GM15510 (cell line): Measurements from ENCODE around the gene CYGB.

Experiments
- POLR2A ChIP-seq: IDR thresholded peaks from 3 replicates; pipeline ENCODE4 v1.6.1; 2011; ENCODE audit warnings: borderline replicate concordance; ENCODE audit not compliant: insufficient read length; ENCODE audit errors: extremely low read depth

The CYGB gene

DNA sequence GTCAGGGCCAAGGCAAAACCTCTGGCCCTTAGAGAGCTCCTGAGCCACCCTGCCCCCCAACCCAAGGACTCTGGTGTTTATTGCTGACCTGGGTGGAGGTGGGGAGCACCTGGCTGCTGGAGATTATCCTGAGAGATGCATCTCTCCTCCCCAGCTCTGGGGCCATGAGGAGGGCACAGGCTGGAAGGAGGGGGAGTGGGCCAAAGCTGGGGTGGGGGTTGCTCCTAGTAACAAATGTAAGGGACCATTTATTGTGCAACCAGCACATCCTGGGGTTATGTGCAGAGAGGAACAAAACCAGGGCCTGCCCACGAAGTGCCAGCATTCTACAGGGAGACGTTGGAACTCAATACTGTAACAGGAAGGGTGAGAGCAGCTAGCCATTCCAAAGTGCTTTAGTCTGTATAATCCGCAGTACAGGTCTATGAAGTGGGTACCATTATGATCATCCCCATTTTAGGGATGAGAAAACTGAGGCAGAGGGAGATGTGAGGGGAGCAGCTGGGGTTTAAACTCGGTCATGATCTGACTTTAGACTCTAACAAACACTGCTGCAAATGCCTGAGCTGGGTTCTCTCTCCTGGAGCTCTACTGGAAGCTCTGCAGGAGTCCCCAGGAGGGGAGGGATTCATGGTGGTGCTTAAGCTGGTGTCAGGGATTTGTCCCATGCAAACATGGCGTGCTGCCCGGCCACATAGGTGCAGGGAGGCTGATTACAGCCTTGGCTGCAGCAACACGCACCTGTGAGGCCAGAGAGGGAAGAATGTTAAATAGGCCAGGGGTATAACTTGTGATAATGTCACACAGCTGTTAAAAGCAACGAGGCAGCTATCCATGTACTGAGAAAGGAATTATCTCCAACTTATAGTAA, 34.9 kb downstream of the CYGB start:
- no peak for TF ChIP-seq POLR2A

- no peak for TF ChIP-seq POLR2A
Observed at GRCh38 chr17:76501827-76502307, 35.6 kb downstream of the CYGB start.

GRCh38 chr17:76501018-76501826, 36.3 kb downstream of the CYGB start, which contains the start of gene RHBDF2:
RHBDF2 (minus strand) TSS chr17:76501423; CDS start chr17:76481524, 19,899 bp downstream.
- peak; percentile 96 for TF ChIP-seq POLR2A

DNA sequence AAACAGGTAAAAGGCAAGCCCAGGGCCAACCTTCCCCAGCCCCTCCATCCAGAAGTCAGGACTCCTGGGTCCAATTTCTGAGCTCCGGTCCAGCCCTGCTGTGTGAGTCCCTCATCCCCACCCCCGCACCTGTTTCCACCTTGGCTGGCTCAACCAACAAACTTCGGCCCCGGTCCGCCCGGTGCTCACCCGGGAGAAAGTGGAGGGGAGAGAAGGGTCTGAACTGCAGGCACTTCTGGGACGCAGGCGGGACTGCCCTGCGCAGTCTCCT, 36.8 kb downstream of the CYGB start:
- TF ChIP-seq POLR2A, result no peak

DNA sequence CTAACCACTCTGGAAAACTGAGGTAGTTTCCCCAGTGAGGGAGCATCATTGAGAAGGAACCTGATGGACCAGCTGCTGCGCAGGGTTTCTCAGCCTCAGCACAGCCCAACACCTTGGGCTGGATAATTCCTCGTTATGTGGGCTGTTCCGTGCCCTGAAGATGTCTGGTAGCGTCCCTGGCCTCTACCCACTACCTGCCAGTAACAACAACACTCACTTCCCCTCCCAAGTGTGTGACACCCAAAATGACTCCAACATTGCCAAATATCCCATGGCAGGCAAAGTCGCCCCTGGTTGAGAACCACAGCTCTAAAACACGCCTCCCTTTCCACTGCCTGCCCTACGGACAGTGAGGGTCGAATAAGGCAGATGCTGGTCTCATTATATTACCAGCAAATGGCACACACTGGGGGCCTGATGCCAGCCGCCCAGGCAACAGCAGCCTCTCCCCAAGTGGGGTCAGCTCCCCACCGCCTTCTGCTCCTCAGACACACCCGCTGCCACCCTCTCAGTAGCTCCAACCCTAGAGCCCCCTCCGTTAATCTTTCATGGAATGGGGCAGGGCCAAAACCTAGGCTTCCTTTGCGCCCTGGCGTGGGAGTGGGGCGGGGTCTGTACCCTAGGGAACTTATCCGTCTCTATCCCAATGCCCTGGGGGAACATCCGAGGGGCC, 37.3 kb downstream of the CYGB start:
- no peak for TF ChIP-seq POLR2A

DNA sequence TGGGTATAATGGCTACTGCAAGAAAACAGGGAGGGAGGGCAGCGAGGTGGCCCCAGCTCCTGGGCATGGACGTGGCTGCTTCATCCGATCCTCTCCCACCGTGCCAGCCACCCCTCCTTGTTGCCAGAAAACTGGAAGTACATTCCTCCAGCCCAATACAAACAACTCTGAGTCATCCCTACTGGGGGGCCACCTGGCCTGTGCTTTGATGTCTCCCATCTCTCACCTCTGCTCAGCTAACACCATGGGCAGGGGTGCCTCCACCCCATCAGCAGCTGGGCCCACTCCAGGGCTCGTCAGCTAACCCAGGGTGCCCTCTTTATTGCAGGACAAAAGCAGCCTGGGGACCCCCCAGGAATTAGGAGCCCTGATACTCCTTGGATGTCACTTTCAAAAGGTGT, 38.2 kb downstream of the CYGB start:
- peak; percentile 22 for TF ChIP-seq POLR2A

GRCh38 chr17:76498876-76499251, 38.6 kb downstream of the CYGB start:
- no peak for TF ChIP-seq POLR2A

GRCh38 chr17:76497979-76498875, 39.3 kb downstream of the CYGB start:
- no peak for TF ChIP-seq POLR2A

DNA sequence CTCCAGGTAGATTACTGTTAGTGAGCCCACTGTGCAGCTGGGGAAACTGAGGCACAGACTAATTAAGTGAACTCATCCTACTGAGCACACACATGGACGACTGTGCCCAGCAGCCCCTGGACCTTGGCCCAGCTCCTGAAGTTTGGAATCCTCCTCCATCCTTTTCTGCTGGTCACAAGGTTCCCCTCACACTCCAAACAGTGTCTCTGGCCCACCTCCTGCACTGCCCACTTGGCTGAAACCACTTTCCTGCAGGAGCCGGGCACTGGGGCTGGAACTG, 39.9 kb downstream of the CYGB start:
- no peak for TF ChIP-seq POLR2A

DNA sequence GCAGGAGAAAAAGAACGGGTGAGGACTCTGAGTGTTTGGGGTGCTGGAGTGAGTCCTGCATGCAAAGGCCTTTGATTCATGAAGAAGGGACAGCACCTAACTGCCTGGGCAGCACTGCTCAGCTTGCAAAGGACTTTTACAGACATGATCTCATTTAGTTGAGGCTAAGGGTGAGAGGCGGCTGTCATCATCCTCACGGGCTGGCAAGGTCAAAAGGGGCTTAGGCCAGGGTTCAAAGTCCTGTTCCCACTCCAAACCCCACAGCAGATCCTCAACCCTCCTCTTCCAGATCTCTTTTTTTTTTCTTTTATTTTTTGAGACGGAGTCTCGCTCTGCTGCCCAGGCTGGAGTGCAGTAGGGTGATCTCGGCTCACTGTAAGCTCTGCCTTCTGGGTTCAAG, 41.0 kb downstream of the CYGB start:
- TF ChIP-seq POLR2A, result no peak

DNA sequence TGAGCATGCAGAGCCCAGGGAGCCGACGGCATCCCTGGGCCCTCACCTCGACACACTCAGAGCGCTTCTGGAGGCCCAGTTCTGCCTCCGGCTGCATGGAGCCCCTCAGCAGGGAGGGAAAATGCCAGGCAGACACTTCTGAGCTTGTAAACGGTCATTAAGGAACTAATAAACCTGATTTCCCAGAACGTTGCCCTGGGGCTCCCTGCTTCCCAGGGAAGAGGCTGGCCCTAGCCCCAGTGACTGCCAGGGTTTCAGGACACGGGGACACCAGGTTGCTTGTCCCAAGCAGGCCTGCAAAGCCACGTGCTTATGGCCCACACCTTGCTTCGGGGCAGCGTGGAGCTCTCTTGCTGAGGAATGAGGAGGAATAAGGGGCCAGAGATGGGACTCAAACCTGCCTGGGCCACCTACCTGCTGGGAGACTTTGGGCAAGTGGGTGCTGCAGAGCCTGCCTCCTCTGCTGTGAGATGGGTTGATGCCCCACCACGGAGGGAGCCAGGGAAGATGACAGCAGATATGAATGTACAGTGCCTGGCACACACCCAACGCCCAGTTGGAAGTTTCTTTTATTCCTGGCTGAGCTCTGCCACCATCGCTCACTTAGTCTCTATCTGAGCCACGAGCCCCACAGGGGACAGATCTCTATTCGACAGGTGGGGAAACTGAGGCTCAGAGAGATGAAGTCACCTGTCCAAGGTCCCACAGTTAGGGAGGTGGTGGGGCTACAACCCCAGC, 41.7 kb downstream of the CYGB start:
- no peak for TF ChIP-seq POLR2A

DNA sequence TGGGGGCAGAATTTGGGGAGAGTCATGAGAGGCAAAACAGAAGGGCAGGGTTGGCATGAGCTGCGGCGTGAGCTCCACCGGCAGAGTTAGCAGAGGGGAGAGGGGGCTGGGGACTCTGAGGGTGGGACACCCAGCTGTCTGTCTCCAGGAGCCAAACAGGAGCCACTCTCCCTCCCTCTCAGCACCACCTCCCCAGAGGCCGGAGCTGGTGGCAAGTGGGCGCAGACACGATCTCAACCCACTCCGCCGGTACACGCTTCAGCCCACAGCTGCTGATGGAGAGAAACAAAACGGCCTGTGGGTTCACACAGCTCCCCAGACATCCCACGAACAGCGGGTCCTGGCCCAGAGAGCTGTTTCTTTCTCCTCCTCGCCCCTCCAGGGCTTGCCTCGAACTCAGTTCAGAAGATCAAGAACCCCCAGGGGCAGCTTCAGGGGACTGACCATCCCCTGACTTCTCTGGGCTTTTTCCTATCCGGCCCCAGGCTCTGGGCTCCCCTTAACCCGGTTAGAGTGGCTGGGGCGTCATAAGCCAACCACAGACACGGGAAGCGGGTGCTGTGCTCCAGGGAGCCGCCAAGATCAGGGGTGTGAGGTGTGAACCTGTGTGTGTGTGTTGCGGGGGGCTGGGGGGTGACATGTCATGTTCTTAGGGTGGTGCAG, 43.9 kb downstream of the CYGB start:
- peak; percentile 9 for TF ChIP-seq POLR2A

DNA sequence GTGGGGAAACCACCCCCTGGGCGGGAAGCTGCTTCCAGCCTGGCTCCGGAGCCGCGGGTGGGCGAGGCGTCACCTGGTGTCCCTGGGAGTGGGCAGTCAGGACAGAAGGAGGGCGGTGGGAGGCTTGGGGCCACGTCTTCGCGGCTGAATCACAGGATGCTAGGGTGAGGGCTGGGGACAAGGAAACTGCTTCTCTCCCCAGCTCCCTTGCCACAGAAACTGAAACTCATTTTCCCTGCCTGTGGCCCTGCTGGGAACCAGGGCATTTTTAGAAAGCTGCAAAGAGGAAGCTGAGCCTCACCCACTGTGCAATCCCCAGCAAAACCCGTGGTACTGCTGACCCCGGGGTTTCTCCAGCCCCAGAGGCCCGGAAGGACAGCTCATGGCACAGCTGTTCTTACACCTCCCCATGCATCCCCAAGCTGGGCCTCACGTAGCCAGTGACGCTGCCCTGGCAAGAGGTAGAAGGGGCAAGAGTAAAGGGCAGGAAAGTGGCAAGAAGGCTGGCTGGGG, 44.5 kb downstream of the CYGB start:
- peak; percentile 27 for TF ChIP-seq POLR2A
